Left cardiac atrium (tissue), 4 donors: ENCODE results near the gene CCT6B. TPM values are rescaled to one million over a fixed set of nuclear protein-coding genes. Genes with fewer than 3 reads are reported as not detected.

Experiments
- ATAC-seq, 2 donors: fragments of 200-7000 bp; cut with Tn5 transposase; one replicate each; pipeline ENCODE4 v1.9.1; 2020; ENCODE audit warnings: mild to moderate bottlenecking in 2 of 2, moderate library complexity in 2 of 2
- DNase-seq: peaks from one replicate; pipeline ENCODE4 v3.0.0-alpha.2; 2020
- intact Hi-C, 2 donors: fragments of 100-400 bp; cut with DNase I; formaldehyde crosslinking; loops; one replicate each; pipeline versions ENCODE4 v1.14.1 to v1.15.1; 2022 to 2023
- total RNA-seq, 2 donors: library from RNA; stranded (reverse); fragmentation: NEBNext Ultra II Directional; extraction: Animal tissue kit (Norgen Biotek cat#: 25700); gene quantifications; one replicate each; pipeline ENCODE4 v1.2.1, GENCODE V29; 2021
- donor health status: DM: no; HTN: yes; CAD: no.
- donor health status: DM: no; HTN: yes; CAD: no; lungs with severe emphysema.
- donor health status: DM: yes; HTN: yes; CAD: no.
- donor health status: Dilated cardiomyopathy.

CCT6B gene
- total RNA-seq, 2 donors from 2014 or later: 1.2 to 2.3 TPM

- intact Hi-C loops: no loop called here
- ATAC-seq (no peak), DNase-seq (no peak)
Observed at GRCh38 chr17:34895383-34895782, 65.9 kb downstream of the CCT6B start.

- intact Hi-C loops: loop anchor here in 1 of 2 donors (5.0 kb wide), 1 partner anchor 353 kb away; no protein-coding TSS in a partner anchor
- DNase-seq (no peak), ATAC-seq (no peak)
Observed at GRCh38 chr17:34894964-34895363, 66.3 kb downstream of the CCT6B start.

GRCh38 chr17:34892461-34893249 lies 68.6 kb downstream of the CCT6B start:
- ATAC-seq (no peak), DNase-seq (no peak)
- intact Hi-C loops: loop anchor here in 1 of 2 donors (5.0 kb wide), 1 partner anchor 350 kb away; no protein-coding TSS in a partner anchor

DNA sequence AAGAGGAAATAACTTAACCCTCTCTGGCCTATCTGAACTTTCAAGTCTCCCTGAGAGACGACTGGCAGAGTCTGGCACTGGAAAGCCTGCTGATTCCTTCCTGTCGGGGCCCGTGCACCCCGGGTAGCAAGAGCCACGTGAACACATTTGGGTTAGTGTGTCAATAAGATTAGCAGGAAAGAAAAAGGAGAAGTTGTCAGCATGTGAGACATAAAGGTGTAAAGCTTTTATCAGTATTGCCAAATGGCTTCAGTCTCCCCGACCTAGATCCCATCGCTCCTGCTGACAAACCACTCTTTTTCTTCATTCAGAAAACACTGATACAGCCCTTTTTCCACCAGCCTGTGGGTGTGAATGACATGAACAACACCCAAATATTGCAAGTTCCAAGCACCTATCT lies 74.4 kb downstream of the CCT6B start:
- ATAC-seq (no peak), DNase-seq (no peak)
- intact Hi-C loops: no loop called here

GRCh38 chr17:34885076-34885475 lies 76.2 kb downstream of the CCT6B start:
- DNase-seq (no peak), ATAC-seq (no peak)
- intact Hi-C loops: no loop called here

- DNase-seq: no peak
- intact Hi-C loops: no loop called here
- no peak for ATAC-seq
Observed at GRCh38 chr17:34884597-34884996, 76.7 kb downstream of the CCT6B start.

DNA sequence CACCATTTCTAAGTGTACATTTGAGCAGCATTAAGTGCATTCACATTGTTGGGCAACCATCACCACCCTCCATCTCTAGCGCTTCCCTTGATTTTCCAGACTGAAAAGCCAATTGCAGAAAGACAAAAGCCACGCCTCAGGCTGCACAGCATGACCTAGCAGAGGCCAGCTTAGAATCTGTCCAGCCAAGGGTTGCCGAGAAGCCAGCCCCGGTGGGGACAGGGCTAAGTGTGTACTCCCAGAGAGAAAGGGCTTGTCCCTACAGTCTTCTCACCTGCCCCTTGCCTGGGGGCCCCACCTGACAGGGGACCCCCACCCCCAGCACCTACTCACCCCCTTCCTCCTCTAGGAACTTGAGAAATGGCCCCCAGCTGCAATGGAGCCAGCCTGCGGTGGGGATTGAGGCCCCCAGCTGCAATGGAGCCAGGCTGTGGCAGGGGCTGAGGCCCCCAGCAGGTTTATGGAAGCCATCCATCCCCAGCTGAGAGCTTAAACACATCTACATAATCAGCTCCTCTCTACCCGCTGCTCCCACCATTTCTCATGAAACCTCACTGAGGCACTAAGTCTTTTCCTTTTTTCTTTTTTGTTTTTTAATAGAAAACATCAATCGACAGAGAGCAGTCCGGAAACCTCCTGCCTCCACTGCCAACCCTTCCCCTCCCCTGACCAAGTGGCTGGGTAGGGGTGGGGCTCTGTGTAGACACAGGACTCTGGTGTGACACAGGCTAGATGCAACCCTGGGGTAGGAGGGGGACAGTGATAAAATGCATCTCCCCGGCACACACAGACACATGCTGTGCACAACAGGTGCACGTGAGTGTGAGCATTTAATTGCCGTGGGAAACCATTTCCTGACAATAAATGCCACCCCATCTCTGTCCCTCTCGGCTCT lies 77.9 kb downstream of the CCT6B start:
- DNase-seq (no peak), ATAC-seq (no peak)
- intact Hi-C loops: no loop called here

DNA sequence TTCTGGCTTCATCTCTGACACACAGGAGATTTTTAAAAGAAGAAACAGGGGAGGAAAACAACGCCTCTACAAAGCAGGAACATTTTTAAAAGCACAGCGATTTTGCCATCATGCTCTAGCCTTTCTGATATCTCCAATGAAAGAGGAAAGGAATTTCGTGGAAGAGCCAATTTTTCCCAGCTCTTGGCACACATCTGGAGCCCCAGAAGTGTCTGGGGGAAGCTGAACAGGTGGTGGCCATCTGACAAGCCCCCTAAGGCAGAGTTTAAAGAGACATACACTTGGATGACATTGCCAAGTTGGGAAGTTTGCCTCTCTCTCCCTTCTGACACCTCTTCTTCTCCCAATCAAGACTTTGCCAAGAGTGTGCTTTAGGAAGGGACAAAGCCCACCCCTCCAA lies 82.1 kb downstream of the CCT6B start:
- intact Hi-C loops: no loop called here
- ATAC-seq (no peak), DNase-seq (no peak)

Other genes with a start within 250 kb of the CCT6B start
- 10 to 100 TPM in 1 of 2 donors, 1 to 10 TPM in 1; 9.2 to 10.2 TPM for gene ZNF830, start 80 bp upstream of the CCT6B start, total RNA-seq
- 10 to 100 TPM; 14.3 to 23.0 TPM for gene LIG3, start 19.1 kb upstream of the CCT6B start, total RNA-seq
- 10 to 100 TPM; 14.5 to 19.0 TPM for gene RFFL, start 102.2 kb upstream of the CCT6B start, total RNA-seq
- 1 to 10 TPM; 4.7 to 9.2 TPM for gene RAD51D, start 158.4 kb upstream of the CCT6B start, total RNA-seq
- gene FNDC8, start 160.2 kb upstream of the CCT6B start, total RNA-seq: not detected
- 1 to 10 TPM; 5.5 to 6.7 TPM for gene NLE1, start 180.8 kb upstream of the CCT6B start, total RNA-seq
- 100 to 1,000 TPM; 120 to 133 TPM for gene UNC45B, start 186.4 kb upstream of the CCT6B start, total RNA-seq
- gene SLC35G3, start 232.9 kb upstream of the CCT6B start, total RNA-seq: not detected